ENCODE results near the gene KATNAL2. TPM values are rescaled to one million over a fixed set of nuclear protein-coding genes. Genes with fewer than 3 reads are reported as not detected.

KATNAL2 gene
- total RNA-seq, 2 experiments from 2014 or later = 0.58 to 1.3 TPM

- CTCF ChIA-PET = no interaction called here
- H3K36me3 Mint-ChIP-seq (ENCODE audit: low read depth) = peaks cover 4% of the 10 kb centered on the region
- H3K4me1 Mint-ChIP-seq (ENCODE audit: low read depth) = peaks cover 42% of the 10 kb centered on the region
- POLR2A ChIA-PET = interaction anchor here (0.5 to 1.2 kb wide), 3 partner anchors 11 to 19 kb away, joined by 3 to 4 read pairs (median 3); no protein-coding TSS in a partner anchor
- H3K9me3 Mint-ChIP-seq = no peaks in the 10 kb centered on the region
- DNase-seq (no peak), ATAC-seq (no peak)
- TF ChIP-seq, protein P1, sequence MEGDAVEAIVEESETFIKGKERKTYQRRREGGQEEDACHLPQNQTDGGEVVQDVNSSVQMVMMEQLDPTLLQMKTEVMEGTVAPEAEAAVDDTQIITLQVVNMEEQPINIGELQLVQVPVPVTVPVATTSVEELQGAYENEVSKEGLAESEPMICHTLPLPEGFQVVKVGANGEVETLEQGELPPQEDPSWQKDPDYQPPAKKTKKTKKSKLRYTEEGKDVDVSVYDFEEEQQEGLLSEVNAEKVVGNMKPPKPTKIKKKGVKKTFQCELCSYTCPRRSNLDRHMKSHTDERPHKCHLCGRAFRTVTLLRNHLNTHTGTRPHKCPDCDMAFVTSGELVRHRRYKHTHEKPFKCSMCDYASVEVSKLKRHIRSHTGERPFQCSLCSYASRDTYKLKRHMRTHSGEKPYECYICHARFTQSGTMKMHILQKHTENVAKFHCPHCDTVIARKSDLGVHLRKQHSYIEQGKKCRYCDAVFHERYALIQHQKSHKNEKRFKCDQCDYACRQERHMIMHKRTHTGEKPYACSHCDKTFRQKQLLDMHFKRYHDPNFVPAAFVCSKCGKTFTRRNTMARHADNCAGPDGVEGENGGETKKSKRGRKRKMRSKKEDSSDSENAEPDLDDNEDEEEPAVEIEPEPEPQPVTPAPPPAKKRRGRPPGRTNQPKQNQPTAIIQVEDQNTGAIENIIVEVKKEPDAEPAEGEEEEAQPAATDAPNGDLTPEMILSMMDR (IDR thresholded peaks at IDR 0.05) = no peak
- peak overlapping the region; percentile 90 for H3K27ac Mint-ChIP-seq
- intact Hi-C loops (cut with micrococcal nuclease) = no loop called here
- no peaks in the 10 kb centered on the region for H3K27me3 Mint-ChIP-seq
- peak overlapping the region; percentile 88 for H3K4me3 Mint-ChIP-seq
Observed at GRCh38 chr18:46915800-46916550, 1.4 kb upstream of the KATNAL2 start.

DNA sequence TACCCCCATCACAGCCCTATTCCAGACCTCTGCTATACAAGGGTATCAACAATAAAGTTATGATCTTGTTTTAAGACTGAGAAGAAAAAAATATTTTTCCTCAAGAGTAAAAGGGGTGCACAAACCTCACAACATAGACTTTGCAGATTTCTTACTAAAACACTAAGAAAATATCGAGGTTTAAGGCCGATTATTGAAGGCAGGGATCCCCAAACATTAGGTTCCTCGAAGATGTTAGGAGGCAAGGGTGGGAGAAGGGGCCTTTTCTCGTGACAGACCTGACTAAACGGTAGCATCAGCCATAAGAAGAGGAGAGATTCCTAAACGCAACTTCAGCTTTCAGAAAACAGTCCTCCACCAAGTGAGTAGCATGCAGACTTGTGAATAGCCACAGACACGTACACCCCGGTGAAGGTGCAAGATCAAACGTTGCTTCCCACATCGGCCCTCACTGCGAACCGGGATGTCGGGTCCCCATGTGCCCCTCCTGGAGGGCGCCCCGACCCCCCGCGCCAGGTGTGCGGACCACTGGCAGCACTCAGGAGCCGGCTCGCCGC lies 773 bp upstream of the KATNAL2 start:
- POLR2A ChIA-PET = interaction anchor here (0.5 to 1.2 kb wide), 4 partner anchors 18 to 81 kb away, joined by 3 read pairs; no protein-coding TSS in a partner anchor
- peak; percentile 47 for ATAC-seq
- no peaks in the 10 kb centered on the region for H3K27me3 Mint-ChIP-seq
- no peaks in the 10 kb centered on the region for H3K9me3 Mint-ChIP-seq
- H3K4me3 Mint-ChIP-seq = peak overlapping the region; percentile 88
- CTCF ChIA-PET = interaction anchor here (1.0 kb wide), 1 partner anchor 1350 kb away, joined by 3 read pairs; no protein-coding TSS in a partner anchor
- TF ChIP-seq, protein P1 (IDR thresholded peaks at IDR 0.05) = no peak
- H3K4me1 Mint-ChIP-seq (ENCODE audit: low read depth) = peaks cover 42% of the 10 kb centered on the region
- H3K36me3 Mint-ChIP-seq (ENCODE audit: low read depth) = peaks cover 4% of the 10 kb centered on the region
- DNase-seq = peak; percentile 49
- intact Hi-C loops (cut with micrococcal nuclease) = no loop called here
- H3K27ac Mint-ChIP-seq = peak overlapping the region; percentile 90

DNA sequence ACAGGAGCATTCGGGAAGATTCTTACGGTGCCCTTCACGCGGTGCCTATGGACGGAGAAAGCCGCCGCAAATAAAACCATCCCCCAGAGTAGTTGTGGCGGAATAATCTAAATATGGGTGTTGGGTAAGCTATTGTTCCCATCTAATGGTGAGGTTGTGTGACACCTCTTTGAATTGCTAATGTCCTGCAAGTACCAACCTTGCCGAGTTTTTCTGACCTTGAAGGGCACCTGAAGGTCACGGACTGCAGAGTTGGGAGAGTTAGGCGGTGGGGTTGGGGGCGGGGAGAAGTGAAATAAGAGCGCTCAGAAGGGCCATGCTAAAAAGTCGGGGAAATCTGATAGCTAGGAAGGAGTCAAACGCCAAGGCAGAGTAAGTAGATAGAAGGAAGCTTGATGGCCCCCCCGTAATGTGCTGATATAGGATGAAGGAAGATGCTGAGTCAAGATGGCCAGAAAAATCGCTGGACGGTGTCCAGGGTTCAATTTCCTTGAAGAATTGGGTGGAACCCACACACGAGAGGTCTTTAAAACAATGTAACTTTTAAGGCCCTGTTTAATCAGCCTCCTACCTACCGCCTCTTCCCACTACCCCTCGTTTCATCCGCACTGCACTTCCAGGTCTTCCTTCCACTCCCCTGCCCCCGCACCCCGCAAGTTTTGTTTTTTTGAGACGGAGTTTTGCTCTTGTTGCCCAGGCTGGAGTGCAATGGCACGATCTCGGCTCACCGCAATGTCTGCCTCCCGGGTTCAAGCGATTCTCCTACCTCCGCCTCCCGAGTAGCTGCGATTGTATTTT lies 600 bp downstream of the KATNAL2 start:
- TF ChIP-seq, protein P1 (IDR thresholded peaks at IDR 0.05) = no peak

DNA sequence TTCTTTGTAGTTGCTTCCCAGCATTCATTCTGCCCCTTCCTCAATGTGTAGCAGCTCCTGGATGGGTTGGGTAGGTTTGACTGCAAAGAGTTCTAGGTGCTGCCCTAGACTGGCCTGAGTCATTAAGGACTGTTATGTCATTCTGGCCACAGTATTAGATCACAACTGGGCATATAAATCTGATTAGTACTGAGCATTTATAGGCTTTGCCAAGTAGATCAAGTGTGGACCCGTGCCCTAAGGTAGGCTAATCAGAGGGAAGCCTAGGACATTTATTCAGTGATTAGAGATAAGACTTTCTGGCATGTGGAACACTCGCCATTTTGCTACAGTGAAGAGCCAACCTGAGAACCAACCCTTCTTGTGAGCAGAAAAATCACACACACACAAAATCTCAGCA lies 2.7 kb downstream of the KATNAL2 start:
- Mint-ChIP-seq H3K4me1 (ENCODE audit: low read depth) (peaks cover 18% of the 10 kb centered on the region), H3K9me3 (no peaks in the 10 kb centered on the region), H3K36me3 (ENCODE audit: low read depth) (peaks cover 3% of the 10 kb centered on the region), H3K27ac (no peak overlapping the region), H3K27me3 (no peaks in the 10 kb centered on the region), H3K4me3 (no peak overlapping the region)
- DNase-seq (no peak), ATAC-seq (no peak)
- ChIA-PET POLR2A (no interaction called here), CTCF (no interaction called here)
- intact Hi-C loops (cut with micrococcal nuclease) = no loop called here
- TF ChIP-seq, protein P1 (IDR thresholded peaks at IDR 0.05) = no peak

More for the DNA sequence above, 600 bp downstream of the KATNAL2 start:
- H3K9me3 Mint-ChIP-seq = no peaks in the 10 kb centered on the region
- peak overlapping the region; percentile 76 for H3K27ac Mint-ChIP-seq
- POLR2A ChIA-PET = interaction anchor here (0.6 to 1.2 kb wide), 6 partner anchors 11 to 232 kb away, joined by 3 to 6 read pairs (median 3); partner anchors contain the start of gene HDHD2
- CTCF ChIA-PET = interaction anchor here (1.0 kb wide), 1 partner anchor 1348 kb away, joined by 3 read pairs; no protein-coding TSS in a partner anchor
- ATAC-seq (peak; percentile 2), DNase-seq (peak; percentile 35)
- H3K4me1 Mint-ChIP-seq (ENCODE audit: low read depth) = peaks cover 38% of the 10 kb centered on the region
- peak overlapping the region; percentile 88 for H3K4me3 Mint-ChIP-seq
- H3K36me3 Mint-ChIP-seq (ENCODE audit: low read depth) = peaks cover 4% of the 10 kb centered on the region
- H3K27me3 Mint-ChIP-seq = no peaks in the 10 kb centered on the region
- intact Hi-C loops (cut with micrococcal nuclease) = no loop called here

Data from activated CD8-positive, alpha-beta T cell treated with anti-CD3 and anti-CD28 coated beads for 36 hours (primary cell).